SKM-1 (cell line): ENCODE results near the gene ZFP14.
"Not testable (repeated sequence)": the region's sequence is repeated elsewhere in the genome, so short reads cannot be mapped to it uniquely, and the experiment has no call there.

Experiments
- DNase-seq: peaks from one replicate; lab custom pipeline; 2025; ENCODE audit not compliant: unreplicated experiment; lab: John Stamatoyannopoulos, UW

Gene ZFP14

DNA sequence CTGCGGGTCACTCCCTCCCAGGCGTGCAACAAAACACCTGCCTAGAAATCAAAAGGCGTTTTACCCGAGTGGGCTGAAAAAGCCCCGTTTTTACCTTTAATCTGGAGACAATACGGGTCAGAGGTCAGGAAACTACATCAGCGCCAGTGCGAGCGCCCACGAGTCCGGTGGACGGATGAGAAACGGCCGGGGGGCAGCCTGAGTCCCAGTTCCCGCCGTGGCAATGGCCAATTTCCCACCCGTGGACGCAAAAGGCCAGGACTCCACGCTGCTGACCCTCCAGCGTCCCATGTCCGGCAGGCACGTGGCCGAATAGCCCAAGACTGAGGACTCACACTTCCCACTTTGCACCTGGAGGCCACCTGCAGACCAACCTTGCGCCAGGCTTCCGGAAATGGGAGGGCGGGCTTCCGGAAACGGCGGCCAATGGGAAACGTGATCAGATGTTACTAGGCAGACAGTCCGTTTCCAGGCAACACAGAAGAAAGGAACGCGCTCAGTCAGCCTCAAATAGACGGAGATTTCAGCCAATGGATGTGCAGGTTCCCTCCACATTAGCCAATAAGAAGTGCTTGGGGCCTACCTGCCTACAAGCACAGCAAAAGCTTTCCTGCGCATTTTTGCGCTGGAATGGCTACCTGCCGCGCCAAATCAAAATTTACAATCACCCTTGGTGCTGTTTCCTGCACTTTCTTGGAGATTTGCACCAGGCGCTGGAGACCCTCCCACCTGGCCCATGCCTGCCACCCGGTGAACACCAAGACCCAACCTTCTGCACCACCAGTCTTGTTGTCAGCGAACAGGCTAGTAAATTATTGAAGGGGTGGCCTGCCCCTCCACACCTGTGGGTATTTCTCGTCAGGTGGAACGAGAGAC is 47.4 kb downstream of the ZFP14 start:
- peak; percentile 98 for DNase-seq

DNA sequence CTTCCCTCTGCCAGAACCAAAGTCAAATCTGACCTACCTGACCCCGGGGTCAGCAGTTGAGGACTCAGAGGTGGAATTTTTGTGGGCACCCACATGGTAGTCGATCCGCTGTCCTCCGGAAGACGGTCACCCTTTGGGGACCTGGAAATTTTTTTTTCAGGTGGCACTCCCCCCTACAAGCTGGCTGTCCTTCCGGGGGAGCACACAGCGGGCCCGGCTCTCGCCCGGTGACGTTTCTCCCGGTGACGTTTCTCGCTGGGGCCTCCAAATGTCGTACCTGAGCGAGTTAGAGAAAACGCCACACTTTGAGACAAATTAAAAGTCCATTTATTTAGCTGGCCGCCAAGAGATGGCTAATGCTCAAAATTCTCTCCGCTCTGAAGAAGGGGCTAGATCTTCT is 48.8 kb downstream of the ZFP14 start:
- no peak for DNase-seq

DNA sequence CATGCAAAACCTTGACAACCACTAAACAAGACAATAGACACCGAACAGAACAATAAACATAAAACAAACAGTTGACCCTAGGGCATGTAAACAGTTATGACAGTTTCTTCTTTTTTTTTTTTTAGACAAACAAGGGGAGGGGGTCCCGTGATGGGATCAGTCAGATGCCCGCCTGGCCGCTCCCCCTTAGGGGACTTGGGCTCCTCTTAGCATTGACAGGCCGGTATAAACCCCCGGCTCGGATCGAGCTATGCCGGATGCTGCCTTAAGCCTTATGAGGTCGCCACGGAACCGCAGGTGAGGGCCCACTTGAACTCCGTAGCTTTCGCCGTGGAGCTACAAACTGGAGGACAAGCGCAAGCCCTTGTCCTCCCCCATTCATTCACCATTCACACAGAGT is 49.5 kb downstream of the ZFP14 start:
- not testable (repeated sequence) for DNase-seq

DNA sequence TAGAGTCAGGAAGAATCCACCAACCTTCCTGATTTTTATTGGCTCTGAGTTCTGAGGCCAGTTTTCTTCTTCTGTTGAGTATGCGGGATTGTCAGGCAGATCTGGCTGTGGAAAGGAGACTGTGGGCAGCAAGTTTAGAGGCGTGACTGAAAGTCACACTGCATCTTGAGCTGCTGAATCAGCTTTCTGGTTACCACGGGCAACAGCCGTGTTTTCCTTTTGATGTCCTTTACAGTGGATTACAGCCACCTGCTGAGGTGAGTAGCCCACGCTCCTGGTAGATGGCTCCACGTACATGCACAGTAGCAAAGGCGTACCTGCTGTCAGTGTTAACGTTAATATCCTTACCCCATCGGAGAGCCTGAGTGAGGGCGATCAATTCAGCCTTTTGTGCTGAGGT is 52.4 kb downstream of the ZFP14 start:
- DNase-seq: not testable (repeated sequence)

DNA sequence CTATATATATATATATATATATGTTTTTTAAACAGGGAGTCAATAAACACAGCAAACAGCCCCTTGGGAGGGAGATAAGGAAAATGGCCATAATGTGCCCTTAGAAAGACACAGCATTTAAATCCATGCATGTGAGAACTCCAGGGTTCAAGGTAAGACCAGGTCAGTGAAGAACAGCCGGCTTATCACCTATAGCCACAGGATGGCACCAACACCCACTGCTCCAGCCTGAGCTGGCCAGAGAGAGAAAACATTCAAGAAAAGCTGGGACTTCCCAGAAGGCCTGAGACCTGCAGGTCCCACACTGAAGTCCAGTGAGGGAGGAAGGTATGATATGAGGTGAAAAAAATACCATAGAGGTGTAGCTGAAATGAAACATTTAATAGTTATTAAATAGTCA is 63.8 kb downstream of the ZFP14 start:
- not testable (repeated sequence) for DNase-seq

DNA sequence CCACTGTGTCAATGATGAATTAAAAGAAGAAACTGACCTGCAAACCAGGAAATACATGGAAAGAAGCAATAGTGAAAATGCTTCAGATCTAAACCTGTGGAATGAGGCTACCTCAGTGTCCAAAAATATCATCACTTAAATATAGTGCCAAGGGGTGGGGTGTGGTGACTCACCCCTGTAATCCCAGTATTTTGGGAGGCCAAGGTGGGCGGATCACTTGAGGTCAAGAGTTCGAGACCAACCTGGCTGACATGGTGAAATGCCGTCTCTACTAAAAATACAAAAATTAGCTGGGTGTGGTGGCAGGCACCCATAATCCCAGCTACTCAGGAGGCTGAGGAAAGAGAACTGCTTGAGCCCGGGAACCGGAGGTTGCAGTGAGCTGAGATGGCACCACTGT is 64.9 kb downstream of the ZFP14 start:
- DNase-seq: not testable (repeated sequence)

DNA sequence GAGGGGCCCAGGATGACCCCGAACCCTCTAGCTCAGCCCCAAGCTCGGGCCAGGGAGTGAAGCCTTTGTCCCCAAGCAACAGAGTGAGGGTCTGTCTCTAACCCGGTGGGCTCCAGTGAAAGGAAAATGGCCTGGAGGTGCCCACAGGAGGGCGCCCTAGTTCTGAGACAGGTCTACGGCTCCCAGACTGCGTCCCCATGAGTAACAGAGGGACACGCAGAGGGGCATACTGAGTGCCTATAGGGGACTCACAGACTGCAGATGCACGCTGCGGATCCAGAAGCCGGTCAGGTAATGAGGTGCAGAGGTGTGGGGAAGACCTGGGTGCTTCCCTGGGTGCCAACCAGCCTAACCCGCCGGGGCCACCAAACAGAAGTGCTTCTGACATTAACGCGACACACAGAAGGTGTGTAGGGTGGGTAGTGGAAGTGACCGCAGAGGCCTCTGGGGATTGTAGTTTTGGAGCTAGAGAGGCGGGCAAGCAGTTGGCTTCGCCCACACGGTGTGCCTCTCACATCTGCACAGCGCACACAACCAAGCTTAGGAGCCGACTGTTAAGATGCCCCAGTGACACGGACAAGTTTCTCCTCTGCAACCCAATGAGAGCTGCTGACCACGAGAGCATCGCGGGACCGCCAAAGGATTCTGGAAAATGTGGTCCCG is 67.8 kb downstream of the ZFP14 start:
- not testable (repeated sequence) for DNase-seq

DNA sequence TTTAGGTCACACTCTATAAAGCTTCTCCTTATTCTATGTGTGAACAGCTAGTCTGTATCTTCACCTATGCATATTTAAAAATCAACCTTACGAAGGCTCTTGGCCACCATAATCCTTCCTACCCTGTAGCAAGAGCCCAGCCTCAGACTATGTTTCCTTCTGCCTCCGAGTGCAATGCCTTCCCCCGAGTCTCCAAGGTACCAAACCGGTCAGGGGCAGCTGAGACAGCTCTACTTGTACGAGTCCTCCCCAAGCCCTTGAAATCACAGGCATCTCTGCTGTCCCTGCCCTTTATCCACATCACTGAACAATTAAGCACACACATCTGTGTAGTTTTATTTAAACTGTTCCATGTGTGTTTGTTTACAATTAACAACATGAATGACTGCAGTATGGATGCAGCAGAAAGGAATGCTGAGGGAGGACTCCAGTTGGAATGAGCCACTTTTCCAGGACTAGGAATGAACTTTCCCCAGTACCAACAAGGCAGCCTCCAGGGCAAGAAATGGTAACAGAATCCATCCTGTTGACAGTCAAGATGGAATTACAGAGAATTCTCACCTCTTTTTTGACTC is 68.5 kb downstream of the ZFP14 start:
- not testable (repeated sequence) for DNase-seq

DNA sequence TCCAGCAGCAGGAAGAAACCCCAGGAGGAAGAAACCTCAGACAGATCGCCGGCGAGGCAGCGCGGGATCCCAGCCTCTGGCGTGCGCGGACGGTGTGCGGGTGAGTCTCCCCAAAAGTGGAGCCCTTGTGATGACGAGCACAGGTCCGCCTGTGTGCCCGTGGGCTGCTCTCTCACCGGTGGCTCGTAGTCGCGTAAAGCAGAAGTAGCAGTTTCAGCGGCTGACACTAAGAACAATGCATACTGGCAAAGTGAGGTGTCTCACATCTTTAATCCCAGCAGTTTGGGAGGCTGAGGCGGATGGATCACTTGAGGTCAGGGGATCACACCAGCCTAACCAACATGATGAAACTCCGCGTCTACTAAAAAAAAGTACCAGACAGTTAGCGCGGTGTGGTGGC is 69.2 kb downstream of the ZFP14 start:
- not testable (repeated sequence) for DNase-seq

DNA sequence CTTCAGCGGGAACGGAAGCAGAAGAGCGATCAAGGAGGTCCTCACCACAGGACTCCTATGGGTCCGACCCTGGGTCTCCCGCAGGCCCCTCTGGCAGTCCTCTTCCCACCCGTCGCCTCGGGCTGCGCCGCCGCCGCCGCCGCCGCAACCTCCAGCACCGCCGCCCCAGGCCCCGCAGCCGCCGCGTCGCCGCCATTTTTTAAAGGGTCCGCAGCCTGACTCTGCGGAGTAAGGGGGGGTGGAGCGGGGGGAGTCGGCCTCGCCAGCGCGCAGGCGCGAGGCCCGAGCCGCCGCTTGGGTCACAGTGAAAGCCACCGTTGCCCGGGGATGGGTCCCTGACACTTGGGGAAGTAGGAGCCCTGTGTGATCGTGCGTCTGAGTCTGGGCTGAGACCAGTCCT is 69.7 kb downstream of the ZFP14 start:
- not testable (repeated sequence) for DNase-seq

DNA sequence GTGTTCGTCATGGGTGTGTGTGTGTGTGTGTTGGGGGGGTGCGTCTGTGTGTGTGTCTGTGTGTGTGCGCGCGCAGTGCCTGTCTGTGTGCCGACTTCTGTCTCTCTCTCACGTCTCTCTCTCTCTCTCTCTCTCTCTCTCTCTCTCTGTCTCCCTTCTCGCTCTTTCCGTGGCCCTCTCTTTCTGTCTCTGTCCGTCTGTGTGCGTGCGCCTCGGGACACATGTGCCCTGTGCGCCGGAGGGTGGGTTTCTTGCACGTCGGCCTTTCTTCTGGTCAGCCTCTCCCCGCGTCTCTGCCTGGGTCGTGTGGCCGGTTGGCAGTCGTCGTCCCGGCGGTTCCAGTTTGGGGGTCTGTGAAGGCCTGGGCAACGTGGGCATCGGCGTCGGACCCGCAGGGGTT is 86.7 kb downstream of the ZFP14 start:
- DNase-seq: not testable (repeated sequence)
